Measurements from ENCODE around the gene MEF2D.

The MEF2D gene

DNA sequence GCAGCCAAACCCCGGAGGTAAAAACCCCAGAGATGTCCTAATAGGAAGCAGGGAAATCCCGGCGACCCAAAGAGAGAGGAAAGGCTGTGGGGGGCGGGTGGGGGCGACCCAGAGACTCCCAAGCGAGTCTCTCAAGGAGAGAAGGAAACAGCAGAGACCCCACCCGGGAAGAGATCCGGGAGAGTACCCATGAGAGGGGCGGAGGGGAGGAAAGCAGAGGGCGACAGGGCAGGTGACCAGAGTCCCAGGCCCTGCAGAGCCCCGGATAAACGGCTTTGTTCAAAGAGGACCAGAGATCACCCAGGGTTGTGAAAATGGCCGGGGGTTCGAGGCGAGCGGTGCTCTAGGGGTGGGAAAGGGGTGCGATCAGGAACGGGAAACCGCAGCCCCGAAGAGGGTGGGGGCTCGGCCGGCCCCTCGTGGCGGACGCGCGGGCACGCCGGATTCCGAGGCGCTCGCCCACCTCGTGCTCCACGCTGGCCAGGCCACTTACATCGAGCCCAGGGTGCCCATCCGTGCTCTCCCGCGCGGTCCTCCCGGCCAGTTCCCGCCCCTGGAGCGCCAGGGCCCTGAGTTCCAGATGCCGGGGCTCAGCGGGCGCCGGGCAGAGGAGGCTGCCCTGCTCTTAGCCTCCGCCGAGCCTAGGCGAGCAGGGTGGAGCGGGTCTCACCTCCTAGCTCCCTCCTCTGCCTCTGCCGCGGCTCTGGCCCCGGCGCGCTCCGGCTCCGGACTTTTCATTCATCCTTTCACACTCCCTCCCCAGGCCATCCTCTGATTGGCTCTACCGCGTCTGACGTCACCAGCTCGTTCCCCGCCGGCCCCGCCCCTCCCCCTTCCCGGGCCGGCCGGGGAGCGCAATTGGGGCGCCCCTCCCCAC lies 79.3 kb downstream of the MEF2D start (continued):
- TF ChIP-seq, protein P1, sequence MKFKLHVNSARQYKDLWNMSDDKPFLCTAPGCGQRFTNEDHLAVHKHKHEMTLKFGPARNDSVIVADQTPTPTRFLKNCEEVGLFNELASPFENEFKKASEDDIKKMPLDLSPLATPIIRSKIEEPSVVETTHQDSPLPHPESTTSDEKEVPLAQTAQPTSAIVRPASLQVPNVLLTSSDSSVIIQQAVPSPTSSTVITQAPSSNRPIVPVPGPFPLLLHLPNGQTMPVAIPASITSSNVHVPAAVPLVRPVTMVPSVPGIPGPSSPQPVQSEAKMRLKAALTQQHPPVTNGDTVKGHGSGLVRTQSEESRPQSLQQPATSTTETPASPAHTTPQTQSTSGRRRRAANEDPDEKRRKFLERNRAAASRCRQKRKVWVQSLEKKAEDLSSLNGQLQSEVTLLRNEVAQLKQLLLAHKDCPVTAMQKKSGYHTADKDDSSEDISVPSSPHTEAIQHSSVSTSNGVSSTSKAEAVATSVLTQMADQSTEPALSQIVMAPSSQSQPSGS (tag by site-specific recombination; IDR thresholded peaks at IDR 0.05; ENCODE audit: low read depth) = peak; percentile 98
- no peak for TF ChIP-seq ZFP41 (tag by site-specific recombination; IDR thresholded peaks at IDR 0.05; ENCODE audit: borderline replicate concordance)
- no peak for TF ChIP-seq ZNF626 (tag by site-specific recombination; IDR thresholded peaks at IDR 0.05)
- peak; percentile 65; the same call in 1 of the 2 replicates for TF ChIP-seq ZBTB20 (tag by site-specific recombination; IDR thresholded peaks at IDR 0.05)
- TF ChIP-seq ZSCAN30 (tag by site-specific recombination; IDR thresholded peaks at IDR 0.05) = peak; percentile 75
- TF ChIP-seq KLF10 (tag by site-specific recombination; IDR thresholded peaks at IDR 0.05) = peak; percentile 97
- TF ChIP-seq GLI4 (tag by site-specific recombination; IDR thresholded peaks at IDR 0.05) = no peak
- no peak for TF ChIP-seq ZNF571 (tag by site-specific recombination; IDR thresholded peaks at IDR 0.05)
- no peak for TF ChIP-seq ZNF112 (tag by site-specific recombination; IDR thresholded peaks at IDR 0.05)
- TF ChIP-seq ZNF585B (tag by site-specific recombination; IDR thresholded peaks at IDR 0.05) = no peak
- TF ChIP-seq, protein P2, sequence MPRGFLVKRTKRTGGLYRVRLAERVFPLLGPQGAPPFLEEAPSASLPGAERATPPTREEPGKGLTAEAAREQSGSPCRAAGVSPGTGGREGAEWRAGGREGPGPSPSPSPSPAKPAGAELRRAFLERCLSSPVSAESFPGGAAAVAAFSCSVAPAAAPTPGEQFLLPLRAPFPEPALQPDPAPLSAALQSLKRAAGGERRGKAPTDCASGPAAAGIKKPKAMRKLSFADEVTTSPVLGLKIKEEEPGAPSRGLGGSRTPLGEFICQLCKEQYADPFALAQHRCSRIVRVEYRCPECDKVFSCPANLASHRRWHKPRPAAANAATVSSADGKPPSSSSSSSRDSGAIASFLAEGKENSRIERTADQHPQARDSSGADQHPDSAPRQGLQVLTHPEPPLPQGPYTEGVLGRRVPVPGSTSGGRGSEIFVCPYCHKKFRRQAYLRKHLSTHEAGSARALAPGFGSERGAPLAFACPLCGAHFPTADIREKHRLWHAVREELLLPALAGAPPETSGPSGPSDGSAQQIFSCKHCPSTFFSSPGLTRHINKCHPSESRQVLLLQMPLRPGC (tag by site-specific recombination; IDR thresholded peaks at IDR 0.05) = peak; percentile 42; the same call in 1 of the 2 replicates
- peak; percentile 60 for TF ChIP-seq PRDM10 (tag by site-specific recombination; IDR thresholded peaks at IDR 0.05)
- TF ChIP-seq ZNF768 (tag by site-specific recombination; IDR thresholded peaks at IDR 0.05) = no peak
- TF ChIP-seq ZNF221 (tag by site-specific recombination; IDR thresholded peaks at IDR 0.05; ENCODE audit: borderline replicate concordance) = no peak
- TF ChIP-seq ZNF292 (tag by site-specific recombination; IDR thresholded peaks at IDR 0.05; ENCODE audit: borderline replicate concordance, low read depth) = no peak
- no peak for TF ChIP-seq ZNF843 (tag by site-specific recombination; IDR thresholded peaks at IDR 0.05)
- TF ChIP-seq ZNF623 (tag by site-specific recombination; IDR thresholded peaks at IDR 0.05) = peak; percentile 93
- TF ChIP-seq ZNF174 (tag by site-specific recombination; IDR thresholded peaks at IDR 0.05) = no peak
- no peak for TF ChIP-seq ZNF248 (tag by site-specific recombination; IDR thresholded peaks at IDR 0.05)
- TF ChIP-seq, protein P3, sequence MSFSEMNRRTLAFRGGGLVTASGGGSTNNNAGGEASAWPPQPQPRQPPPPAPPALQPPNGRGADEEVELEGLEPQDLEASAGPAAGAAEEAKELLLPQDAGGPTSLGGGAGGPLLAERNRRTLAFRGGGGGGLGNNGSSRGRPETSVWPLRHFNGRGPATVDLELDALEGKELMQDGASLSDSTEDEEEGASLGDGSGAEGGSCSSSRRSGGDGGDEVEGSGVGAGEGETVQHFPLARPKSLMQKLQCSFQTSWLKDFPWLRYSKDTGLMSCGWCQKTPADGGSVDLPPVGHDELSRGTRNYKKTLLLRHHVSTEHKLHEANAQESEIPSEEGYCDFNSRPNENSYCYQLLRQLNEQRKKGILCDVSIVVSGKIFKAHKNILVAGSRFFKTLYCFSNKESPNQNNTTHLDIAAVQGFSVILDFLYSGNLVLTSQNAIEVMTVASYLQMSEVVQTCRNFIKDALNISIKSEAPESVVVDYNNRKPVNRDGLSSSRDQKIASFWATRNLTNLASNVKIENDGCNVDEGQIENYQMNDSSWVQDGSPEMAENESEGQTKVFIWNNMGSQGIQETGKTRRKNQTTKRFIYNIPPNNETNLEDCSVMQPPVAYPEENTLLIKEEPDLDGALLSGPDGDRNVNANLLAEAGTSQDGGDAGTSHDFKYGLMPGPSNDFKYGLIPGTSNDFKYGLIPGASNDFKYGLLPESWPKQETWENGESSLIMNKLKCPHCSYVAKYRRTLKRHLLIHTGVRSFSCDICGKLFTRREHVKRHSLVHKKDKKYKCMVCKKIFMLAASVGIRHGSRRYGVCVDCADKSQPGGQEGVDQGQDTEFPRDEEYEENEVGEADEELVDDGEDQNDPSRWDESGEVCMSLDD (tag by site-specific recombination; IDR thresholded peaks at IDR 0.05) = peak; percentile 96
- TF ChIP-seq ZXDB (tag by site-specific recombination; IDR thresholded peaks at IDR 0.05) = peak; percentile 46; the same call in 1 of the 2 replicates
- TF ChIP-seq, protein P4, sequence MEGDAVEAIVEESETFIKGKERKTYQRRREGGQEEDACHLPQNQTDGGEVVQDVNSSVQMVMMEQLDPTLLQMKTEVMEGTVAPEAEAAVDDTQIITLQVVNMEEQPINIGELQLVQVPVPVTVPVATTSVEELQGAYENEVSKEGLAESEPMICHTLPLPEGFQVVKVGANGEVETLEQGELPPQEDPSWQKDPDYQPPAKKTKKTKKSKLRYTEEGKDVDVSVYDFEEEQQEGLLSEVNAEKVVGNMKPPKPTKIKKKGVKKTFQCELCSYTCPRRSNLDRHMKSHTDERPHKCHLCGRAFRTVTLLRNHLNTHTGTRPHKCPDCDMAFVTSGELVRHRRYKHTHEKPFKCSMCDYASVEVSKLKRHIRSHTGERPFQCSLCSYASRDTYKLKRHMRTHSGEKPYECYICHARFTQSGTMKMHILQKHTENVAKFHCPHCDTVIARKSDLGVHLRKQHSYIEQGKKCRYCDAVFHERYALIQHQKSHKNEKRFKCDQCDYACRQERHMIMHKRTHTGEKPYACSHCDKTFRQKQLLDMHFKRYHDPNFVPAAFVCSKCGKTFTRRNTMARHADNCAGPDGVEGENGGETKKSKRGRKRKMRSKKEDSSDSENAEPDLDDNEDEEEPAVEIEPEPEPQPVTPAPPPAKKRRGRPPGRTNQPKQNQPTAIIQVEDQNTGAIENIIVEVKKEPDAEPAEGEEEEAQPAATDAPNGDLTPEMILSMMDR (tag by site-specific recombination; IDR thresholded peaks at IDR 0.05) = no peak
- no peak for TF ChIP-seq ZNF830 (tag by site-specific recombination; IDR thresholded peaks at IDR 0.05; ENCODE audit: low read depth)
- TF ChIP-seq, protein P5, sequence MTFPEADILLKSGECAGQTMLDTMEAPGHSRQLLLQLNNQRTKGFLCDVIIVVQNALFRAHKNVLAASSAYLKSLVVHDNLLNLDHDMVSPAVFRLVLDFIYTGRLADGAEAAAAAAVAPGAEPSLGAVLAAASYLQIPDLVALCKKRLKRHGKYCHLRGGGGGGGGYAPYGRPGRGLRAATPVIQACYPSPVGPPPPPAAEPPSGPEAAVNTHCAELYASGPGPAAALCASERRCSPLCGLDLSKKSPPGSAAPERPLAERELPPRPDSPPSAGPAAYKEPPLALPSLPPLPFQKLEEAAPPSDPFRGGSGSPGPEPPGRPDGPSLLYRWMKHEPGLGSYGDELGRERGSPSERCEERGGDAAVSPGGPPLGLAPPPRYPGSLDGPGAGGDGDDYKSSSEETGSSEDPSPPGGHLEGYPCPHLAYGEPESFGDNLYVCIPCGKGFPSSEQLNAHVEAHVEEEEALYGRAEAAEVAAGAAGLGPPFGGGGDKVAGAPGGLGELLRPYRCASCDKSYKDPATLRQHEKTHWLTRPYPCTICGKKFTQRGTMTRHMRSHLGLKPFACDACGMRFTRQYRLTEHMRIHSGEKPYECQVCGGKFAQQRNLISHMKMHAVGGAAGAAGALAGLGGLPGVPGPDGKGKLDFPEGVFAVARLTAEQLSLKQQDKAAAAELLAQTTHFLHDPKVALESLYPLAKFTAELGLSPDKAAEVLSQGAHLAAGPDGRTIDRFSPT (tag by site-specific recombination; IDR thresholded peaks at IDR 0.05) = peak; percentile 51; the same call in 1 of the 2 replicates
- TF ChIP-seq ZSCAN23 (tag by site-specific recombination; IDR thresholded peaks at IDR 0.05) = peak; percentile 51; the same call in 1 of the 2 replicates
